GM21723 (cell line): ENCODE results near the gene CHST15.
A peak's percentile ranks its signal among the peaks of the same experiment; 100 is the strongest.

ENCODE experiments used
- ATAC-seq: cut with Tn5 transposase; IDR thresholded peaks from one replicate; pipeline ENCODE4 v1.9.1; 2021; ENCODE audit warnings: mild to moderate bottlenecking, moderate library complexity; ENCODE audit not compliant: unreplicated experiment

The CHST15 gene

DNA sequence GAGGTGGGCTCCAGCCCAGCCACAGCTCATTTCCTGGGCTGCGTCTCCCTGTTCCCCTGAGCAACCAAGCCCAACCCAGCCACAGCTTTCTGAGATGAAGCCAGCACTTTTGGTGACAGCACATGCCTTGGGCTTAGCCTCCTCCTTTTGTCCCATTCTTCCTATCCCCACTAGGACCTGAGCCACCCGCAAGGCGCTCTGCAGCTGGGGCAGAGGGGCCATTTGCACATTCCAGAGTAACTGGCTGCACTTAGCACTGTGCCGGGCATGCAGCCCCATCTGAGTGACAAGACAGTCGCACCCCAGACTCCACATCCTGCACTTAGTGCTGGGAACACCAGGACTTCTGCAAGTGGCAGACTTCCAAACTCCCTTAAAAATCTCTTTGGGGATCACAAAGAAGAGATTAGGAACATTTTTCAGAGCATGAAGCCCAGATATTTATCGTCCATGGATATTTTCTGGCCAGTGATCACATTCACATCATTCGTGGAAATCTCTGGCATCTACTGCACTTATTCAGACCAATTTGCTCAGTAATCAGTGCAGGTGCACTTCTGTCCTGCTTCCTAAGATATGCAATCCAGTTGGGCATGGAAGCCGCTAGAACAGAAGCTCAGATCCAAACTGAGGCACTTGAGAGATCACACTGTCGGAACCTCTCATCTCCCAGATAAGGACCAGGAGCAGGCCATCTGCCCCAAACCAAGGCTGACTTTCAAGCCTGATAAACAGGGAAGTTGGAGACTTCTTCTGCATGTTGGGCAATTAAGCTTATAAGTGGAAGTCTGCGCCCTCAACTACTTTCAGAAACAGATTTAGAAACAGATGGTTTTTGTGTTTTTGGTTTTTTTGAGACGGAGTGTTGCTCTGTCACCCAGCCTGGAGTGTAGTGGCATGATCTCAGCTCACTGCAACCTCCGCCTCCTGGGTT is 26.4 kb downstream of the CHST15 start:
- ATAC-seq, result no peak

DNA sequence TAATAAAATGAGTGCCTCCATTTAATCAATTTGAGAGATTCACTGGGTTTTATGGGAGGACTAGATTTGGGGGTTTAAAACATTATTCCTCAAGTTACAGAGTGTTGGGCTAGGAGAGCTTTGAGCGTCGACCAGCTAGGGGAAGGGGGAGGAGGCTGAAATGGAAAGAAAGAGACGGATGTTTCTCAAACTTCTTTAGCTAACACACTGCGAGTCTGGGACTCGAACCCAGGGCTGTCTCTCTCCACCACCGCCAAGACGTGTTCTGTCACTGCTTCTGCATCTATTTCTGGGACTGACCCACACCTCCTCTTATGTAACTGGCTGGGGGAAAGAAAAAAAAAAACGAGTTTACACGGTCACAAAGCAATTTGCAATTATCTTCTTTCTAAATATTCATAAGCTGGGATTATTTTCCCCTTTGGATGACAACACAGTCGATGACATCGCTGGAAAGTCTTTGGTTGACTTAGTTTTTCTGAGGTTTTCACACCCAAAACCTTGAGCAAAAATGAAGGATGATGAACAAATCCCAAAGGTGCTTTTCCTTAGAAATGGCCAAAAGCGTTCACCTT is 27.2 kb downstream of the CHST15 start:
- no peak for ATAC-seq

DNA sequence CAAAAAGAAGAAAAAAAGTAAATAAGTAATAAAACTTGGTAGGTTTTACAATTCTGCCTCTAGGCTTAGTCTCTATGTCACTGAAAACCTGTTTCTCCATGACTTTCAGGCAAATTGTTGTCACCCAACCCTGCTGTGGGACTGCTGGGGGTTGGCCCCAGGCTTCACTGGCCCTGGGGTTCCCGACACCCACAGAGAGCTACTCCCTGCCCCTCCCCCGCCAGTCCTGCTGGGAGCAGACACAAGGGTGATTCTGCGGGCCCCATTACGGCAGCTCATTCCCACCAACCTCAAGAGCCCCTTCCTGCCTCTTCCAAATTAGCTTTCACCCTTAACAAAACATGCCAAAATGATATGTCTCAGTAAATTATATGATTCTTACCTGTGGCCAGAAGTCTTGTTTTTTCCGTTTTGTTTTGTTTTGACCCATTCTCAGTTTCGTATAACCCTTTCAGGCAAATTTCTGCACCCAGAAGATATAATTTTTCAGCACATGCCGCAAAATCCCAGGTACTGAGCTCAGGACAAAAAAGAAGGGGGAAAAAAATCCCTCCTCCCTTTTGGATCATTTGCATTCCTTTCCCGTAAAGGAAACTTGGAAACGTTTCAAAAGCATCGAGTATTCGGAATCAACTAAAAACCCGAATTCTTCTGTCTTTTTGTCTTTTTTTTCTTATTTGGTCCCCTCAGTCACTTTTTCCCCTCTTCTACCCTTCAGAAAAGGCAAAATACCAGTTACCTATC is 27.8 kb downstream of the CHST15 start:
- ATAC-seq, result no peak

DNA sequence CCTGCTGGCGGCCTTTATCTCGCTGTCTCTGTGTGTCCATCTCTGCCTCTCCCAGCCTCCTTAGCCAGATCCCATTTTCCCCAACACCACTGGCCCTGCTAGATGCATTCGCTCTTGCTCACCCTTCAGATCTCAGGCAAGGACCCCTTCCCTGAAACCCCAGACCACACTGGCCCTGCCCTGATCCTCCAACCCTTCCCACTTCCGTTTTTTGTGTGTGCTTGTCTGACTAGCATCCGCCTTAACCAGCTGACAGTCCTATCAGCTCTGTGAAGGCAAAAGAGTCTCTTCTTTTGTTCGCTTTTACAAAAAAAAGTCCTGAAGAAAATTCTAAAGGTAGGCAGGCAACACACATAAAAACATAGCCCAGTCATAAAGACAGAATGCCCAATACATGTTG is 28.7 kb downstream of the CHST15 start:
- no peak for ATAC-seq

DNA sequence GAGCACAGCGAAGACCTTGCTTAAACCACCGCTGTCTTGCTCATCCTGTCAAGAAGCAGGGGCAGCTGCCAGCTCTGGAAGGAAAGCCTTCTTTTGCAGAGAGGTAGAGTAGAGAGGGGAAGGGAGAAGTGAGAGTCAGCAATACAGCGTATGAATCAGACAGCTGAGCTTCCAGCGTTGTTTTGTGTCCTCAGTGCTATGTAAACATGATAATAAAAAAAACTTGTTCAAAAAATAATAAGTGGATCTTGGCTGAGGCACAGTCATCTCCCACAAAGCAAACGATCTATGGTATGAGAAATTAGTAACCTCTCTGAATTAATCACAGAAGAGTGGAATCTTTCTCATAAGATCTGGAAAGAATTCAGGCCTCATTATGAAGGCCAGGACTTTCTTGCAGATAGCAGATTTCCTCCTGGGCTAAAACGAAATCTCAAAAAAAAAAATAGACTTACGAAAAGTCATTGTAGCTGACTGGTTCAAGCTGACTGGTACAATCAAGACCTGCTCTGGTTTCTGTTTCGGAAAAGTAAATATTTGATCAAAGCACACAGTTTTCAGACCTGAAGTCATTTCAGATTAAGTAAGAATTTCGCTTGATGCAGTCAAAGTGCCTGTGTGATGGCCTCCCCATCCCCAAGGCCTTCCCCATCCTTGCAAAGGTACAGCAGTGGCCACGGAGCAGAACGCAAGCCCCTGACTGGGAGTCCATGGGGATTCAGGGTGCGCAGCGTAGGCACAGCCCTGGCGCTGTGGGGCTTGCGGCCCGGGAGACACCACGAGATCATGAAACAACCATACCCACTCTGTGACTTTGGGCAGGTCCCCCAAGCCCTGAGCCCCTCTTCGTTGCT is 29.4 kb downstream of the CHST15 start:
- peak; percentile 72 for ATAC-seq

DNA sequence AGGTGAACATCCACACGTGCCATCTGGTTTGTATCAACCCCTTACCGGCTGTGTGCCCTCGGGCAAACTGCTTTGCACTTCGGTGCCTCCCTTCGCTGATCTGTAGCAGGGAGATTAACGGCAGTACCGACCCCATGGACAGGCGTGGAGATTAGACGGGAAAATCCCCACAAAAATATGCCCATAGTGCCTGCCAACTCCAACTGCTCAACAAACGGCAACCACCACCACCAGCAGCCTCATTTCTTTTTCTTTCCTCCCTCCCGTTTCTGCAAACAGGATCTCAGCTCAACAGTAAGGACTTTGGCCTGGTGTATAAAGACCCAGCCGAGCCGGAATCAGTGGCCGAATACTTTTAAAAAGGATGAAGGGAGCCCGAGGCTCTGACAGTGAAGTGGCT is 31.0 kb downstream of the CHST15 start:
- ATAC-seq, result no peak

DNA sequence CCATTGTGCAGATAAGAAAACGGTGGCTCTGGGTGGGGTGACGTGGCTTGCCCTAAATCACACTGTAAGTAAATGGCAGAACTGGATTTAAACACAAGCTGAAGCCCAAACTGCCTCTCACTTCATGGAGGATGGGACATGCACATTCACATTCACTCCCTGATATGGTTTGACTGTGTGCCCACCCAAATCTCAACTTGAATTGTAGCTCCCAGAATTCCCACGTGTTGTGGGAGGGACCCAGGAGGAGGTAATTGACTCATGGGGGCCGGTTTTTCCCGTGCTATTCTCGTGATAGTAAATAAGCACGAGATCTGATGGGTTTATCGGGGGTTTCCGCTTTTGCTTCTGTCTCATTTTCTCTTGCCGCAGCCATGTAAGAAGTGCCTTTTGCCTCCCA is 32.4 kb downstream of the CHST15 start:
- ATAC-seq, result no peak

DNA sequence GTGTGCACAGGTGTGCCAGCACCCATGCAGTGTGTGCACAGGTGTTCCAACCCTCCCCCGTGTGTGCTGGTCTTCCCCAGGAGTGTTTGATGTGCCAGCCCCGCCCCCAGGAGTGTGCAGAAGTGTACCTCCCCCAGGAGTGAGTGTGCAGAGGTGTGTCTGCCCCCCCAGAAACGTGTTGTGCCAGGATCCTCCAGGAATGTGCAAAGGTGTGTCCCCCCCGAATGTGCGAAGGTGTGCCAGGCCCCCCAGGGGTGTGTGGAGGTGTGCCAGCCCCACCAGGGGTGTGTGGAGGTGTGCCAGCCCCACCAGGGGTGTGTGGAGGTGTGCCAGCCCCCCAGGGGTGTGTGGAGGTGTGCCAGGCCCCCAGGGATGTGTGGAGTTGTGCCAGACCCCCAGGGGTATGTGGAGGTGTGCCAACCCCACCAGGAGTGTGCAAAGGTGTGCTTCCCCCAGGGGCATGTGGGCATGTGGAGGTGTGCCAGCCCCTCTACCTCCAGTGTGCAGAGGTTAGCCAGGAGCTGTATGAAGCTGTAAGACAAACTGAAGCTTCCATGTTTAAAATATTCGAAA is 33.2 kb downstream of the CHST15 start:
- no peak for ATAC-seq

DNA sequence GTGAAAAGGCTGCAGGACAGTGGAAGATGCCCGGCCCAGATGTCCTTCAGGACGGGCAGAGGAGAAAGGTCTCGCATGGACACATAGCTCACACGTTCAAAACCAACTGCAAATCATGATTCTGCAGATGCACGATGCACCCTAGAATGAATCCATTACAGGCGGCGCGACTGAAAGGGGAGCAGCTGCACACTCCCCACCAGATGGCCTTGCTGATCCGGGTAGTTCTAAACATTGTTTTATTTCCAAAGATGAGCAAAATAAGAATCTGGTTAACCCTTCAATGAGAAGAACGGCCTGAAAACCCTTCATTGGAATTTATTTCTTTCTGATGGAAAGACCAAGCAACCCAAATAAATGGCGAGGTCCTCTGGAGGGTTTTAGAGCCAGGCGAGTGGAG is 33.8 kb downstream of the CHST15 start:
- no peak for ATAC-seq

DNA sequence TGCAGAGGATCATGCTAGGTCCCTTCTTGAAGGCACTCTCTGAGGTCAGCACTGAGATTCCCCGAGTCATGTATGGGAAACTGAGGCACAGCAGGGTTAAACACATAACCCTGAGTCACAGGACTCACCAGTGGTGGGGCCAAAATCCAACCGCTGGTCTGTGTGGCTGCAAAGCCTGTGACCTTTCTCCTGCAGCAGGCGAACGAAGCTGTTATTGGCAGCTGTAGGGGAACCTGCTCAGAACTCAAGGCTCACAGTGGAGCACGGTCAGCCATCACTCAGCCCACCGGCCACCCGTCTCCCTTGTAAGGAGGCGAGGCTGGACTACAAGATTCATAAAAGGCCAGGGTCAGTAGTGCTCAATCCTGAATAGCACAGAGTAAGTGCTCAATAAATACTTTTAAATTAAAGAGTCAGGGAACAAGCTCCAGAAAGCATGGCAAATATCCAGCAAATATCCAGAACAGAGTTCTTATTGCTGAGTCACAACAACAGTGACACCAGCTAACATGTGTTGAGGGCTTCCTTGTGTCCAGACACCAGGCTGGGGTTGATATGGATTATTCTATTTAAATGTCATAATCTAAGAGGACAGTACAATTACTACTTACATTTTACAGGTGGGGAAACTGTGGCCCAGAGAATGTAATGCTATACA is 34.9 kb downstream of the CHST15 start:
- no peak for ATAC-seq

DNA sequence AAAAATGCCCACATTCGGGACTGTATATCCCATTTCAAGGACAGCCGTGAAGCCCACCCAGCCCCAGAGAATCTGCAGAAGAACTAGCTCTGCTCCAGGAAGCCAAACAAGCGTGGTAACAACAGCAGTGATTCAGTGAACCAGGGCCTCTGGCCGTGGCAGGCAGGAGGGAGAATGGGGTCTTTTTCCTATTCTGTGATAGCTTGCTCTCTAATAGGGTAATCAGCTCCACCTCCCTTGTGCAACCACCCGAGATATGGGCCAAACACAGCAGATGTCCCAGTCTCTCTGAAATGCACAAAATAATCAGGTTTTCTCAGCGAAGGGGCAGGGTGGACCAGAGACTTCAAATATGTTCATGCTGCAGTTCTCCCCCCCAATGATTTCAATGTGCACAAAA is 35.8 kb downstream of the CHST15 start:
- ATAC-seq, result no peak

DNA sequence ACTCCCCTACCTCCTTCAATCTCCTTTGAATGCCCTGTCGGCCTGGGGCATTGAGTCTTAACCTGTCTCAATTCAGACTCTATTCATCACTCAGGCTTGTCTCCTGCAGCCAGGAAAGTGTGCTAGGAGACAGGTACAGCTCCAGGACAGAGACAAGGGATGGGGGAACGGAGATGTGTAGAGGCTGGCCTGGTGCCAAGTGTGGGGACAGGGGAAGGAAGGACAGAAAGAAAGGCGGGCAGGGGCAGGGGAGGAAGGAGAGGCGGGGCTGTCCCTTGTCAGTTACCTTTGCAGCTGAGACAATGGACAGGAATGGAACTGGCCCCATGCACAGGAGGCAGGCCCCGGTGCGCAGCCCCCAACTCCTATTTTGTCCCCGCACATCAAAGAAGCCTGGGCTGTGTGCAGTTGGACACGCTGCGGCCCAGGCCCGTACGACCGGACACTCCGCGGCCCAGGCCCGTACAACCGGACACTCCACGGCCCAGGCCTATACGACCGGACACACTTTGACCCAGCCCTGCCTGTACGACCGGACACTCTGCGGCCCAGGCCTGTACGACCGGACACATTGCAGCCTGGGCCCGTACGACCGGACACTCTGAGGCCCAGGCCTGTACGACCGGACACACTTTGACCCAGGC is 36.9 kb downstream of the CHST15 start:
- no peak for ATAC-seq

DNA sequence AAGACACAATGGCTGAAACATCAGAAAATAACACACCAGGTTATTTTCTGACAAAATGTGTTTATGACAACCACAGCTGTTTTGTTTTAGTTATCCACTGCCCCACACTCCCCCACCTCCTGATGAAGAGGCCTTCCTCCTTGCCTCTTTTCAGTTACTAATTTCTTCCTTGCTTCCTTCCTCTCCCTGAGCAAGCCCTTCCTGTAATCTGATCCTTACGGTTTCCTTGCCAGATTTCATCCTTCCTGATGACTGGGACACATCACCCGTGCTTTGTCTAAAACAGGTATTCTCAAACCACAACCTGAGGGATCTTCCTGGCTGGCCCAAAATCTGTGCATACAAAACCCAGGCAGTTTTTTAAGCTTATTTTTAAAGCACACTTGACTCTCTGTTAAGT is 39.4 kb downstream of the CHST15 start:
- ATAC-seq, result no peak

DNA sequence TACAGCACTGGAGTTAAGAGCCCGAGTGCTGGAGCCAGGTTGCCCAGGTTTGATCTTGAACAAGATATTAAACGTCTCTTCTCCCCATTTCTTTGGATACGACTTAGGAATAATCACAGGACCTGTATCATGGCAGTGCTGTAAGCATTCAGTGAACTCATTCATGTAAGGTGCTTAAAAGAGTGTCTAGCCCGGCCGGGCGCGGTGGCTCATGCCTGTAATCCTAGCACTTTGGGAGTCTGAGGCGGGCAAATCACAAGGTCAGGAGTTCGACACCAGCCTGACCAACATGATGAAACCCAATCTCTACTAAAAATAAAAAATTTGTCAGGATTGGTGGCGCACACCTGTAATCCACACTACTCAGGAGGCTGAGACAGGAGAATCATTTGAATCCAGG is 40.8 kb downstream of the CHST15 start:
- no peak for ATAC-seq

DNA sequence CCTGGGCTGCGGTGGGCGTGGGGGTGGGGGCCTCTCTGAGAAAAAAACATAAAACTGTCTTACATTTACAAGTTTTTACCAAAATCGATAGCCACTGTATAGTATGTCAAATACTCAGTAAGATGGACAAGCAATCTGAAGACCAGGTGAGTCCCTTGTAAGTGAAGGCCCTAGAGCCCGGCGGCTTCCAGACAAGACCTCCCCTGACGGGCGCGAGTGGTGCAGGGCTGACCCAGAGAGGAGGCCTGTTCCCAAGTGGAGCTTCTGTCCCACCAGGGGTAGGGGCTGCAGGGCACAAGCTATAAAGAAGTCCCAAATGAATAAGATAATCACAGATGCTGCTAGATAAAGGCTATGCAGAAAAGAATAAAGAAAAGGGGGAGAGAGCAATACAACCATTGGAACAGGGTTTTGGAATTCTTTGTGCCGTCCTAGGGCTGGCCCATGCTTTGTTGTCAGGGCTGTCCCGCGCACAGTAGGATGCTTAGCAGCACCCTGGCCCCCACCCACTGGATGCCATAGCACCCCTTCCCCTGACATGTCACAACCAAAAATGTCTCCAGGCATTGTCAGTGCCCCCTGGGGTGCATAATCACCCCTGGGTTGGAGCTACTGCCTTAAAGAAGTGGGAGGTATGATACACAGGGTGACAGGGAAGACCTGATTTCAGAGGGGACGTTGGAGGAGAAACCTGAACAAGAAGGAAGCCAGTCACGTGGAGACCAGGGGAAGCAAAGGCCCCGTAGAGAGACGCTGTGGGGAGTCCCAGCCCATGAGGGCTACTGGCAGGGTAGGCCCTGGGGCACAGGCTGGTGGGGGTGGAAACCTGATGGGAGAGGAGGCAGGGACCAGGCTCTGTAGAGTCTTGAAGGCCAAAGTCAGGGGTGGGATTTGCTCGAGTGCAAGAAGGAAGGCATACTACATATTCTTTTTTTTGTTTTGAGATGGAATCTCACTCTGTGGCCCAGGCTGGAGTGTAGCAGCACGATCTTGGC is 43.1 kb downstream of the CHST15 start:
- ATAC-seq, result no peak

DNA sequence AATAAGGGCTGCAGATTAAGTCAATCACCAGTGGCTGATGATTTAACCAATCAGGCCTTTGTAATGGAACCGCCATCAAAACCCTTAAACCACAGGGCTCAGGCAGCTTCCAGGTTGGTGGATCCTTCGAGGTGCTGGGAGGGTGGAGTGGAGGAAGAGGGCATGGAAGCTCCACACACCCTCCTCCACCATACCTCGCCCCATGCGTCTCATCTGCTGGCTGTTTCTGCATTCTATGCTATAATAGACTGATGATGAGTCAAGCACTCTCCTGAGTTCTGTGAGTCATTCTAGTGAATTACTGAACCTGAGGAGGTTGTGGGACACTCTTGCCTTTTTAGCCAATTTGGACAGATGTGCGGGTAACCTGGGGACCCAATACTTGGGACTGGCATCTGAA is 43.9 kb downstream of the CHST15 start:
- ATAC-seq, result no peak

DNA sequence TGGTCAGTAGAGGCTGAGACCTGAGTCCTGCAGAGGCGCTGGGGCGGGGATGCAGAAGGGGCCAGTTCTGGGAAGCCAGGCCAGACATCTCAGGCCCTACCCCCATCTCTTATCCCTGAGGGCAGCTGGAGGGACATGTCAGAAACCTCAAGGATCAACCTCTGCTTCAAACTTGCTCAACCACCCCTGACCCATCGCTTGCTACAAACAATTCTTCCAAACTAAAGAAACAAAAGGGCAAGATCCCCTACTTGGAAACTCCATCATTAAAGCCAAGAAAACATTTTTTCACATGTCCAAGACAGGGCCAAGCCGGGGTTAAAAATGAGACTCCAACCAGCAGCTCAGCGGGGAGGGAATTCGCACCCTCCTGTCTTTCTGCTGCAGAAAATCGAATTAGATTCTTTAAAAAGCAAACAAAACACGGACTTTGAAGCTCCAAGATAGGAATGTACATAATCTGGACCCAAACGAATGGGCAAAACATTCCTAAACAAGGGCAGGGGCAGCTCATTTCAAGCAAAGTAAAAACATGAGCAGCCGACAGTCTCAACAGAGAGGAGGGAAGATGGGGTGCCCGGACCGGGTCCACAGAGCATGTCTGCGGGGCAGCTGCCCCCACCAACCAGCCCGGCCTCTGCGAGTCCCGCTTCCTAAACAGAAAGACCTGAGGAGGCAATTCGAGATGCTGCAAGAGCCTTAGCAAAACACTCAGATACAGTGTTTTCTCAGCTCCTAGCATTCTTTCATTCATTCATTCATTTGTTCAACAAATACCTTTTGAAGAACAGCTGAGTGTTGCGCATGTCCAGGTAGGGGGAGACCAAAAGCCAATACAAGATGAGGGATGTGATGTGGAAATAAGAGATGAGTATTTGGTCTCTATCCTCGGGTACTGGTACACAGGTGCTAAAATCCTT is 44.8 kb downstream of the CHST15 start:
- ATAC-seq, result no peak
